NCI-H526 (cell line): Measurements from ENCODE around the gene ARHGEF39.
A peak's percentile ranks its signal among the peaks of the same experiment; 100 is the strongest.
"Not testable (repeated sequence)": the region's sequence is repeated elsewhere in the genome, so short reads cannot be mapped to it uniquely, and the experiment has no call there.

Source experiments
- DNase-seq, 2 experiments: peaks; one replicate each; lab custom pipeline; 2025; lab: John Stamatoyannopoulos, UW

Gene ARHGEF39

GRCh38 chr9:35650341-35651158 lies 14.4 kb downstream of the ARHGEF39 start, which contains the start of gene SIT1:
Gene SIT1, minus strand, starts transcription at chr9:35650931. Its CDS starts 78 bp downstream, at chr9:35650853.
- DNase-seq = no peak

GRCh38 chr9:35649431-35650340 lies 15.3 kb downstream of the ARHGEF39 start:
- no peak for DNase-seq

- peak; percentile 66 to 94 for DNase-seq
These were observed 18.3 kb downstream of the ARHGEF39 start for GRCh38 chr9:35646533-35647265.

- DNase-seq = peak in 1 of 2 experiments; percentile 59
These were observed 18.9 kb downstream of the ARHGEF39 start for GRCh38 chr9:35646153-35646532.

- DNase-seq = not testable (repeated sequence)
These were observed 19.3 kb downstream of the ARHGEF39 start for GRCh38 chr9:35645736-35646135.

- no peak for DNase-seq
These were observed 21.9 kb downstream of the ARHGEF39 start for GRCh38 chr9:35643046-35643445.

- DNase-seq = not testable (repeated sequence)
These were observed 23.5 kb downstream of the ARHGEF39 start for GRCh38 chr9:35641478-35641877.

GRCh38 chr9:35640431-35640830 lies 24.6 kb downstream of the ARHGEF39 start:
- DNase-seq = not testable (repeated sequence)

- no peak for DNase-seq
These were observed 25.4 kb downstream of the ARHGEF39 start for GRCh38 chr9:35639631-35640030.

- DNase-seq = not testable (repeated sequence)
These were observed 25.8 kb downstream of the ARHGEF39 start for GRCh38 chr9:35639225-35639624.

- not testable (repeated sequence) for DNase-seq
These were observed 26.2 kb downstream of the ARHGEF39 start for GRCh38 chr9:35638751-35639150.

- not testable (repeated sequence) for DNase-seq
These were observed 27.5 kb downstream of the ARHGEF39 start for GRCh38 chr9:35637427-35637955.

- not testable (repeated sequence) for DNase-seq
These were observed 28.1 kb downstream of the ARHGEF39 start for GRCh38 chr9:35636877-35637246.

- DNase-seq = no peak
These were observed 28.7 kb downstream of the ARHGEF39 start for GRCh38 chr9:35636135-35636876.

GRCh38 chr9:35635730-35636129 lies 29.3 kb downstream of the ARHGEF39 start:
- DNase-seq = no peak

GRCh38 chr9:35629597-35629996 lies 35.4 kb downstream of the ARHGEF39 start:
- DNase-seq = no peak

- no peak for DNase-seq
These were observed 36.5 kb downstream of the ARHGEF39 start for GRCh38 chr9:35628389-35628991.

- DNase-seq = no peak
These were observed 37.4 kb downstream of the ARHGEF39 start for GRCh38 chr9:35627575-35627974.

- DNase-seq = no peak
These were observed 45.2 kb downstream of the ARHGEF39 start for GRCh38 chr9:35619800-35620158.
